MM.1S (cell line): ENCODE results near the gene MRPL43.

Source experiments
- CTCF ChIP-seq: fragments of 300-600 bp; sonication (generic); IDR thresholded peaks from 2 replicates; pipeline ENCODE4 v1.5.1; 2016; ENCODE audit warnings: antibody characterized with exemption, low read length, mixed read lengths
- EZH2 ChIP-seq: fragments of 300-600 bp; sonication (generic); optimal IDR thresholded peaks from 2 replicates; pipeline ENCODE3; 2017; ENCODE audit warnings: low read depth, mild to moderate bottlenecking, antibody characterized with exemption, low read length, mixed read lengths

- no peak for TF ChIP-seq CTCF
- no peak for TF ChIP-seq EZH2
Observed at GRCh38 chr10:101003639-101004206, 16.4 kb upstream of the MRPL43 start.
